HCT116 (cell line): ENCODE measurements around the gene GIMAP5. TPM values are rescaled to one million over a fixed set of nuclear protein-coding genes. Genes with fewer than 3 reads are reported as not detected.

ENCODE experiments used
- ATAC-seq: fragments of 200-7000 bp; cut with Tn5 transposase; 2 replicates; pipeline ENCODE4 v1.9.1; 2020; ENCODE audit warnings: mild to moderate bottlenecking, moderate library complexity
- BruUV-seq: library from RNA; stranded (reverse); fragments of 400-500 nt; replicated peaks from 2 replicates; lab custom pipeline; 2021; lab: Mats Ljungman, UMichigan
- CTCF ChIA-PET: fragments of 300-600 bp; sonication (Branson Sonifier 250); formaldehyde crosslinking; loops from one replicate; lab custom pipeline; 2021; ENCODE audit warnings: antibody characterized with exemption; lab: Charles Lee
- POLR2A ChIA-PET: fragments of 300-600, 350-600 bp; sonication (Branson Sonifier 250); formaldehyde crosslinking; loops from one replicate; lab custom pipeline; 2021; ENCODE audit warnings: antibody characterized with exemption; lab: Charles Lee
- RAD21 ChIA-PET, 2 experiments: fragments of 300-600 bp; sonication (Branson Sonifier 250); formaldehyde crosslinking; loops; one replicate each; lab custom pipeline; 2023; ENCODE audit warnings: low total read pairs in 2 of 2; ENCODE audit not compliant: uncharacterized antibody in 2 of 2, unreplicated experiment in 2 of 2, low non-redundant PET in 1 of 2; lab: Charles Lee
- DNase-seq: peaks from one replicate; pipeline ENCODE4 v3.0.0-alpha.2; 2010; ENCODE audit warnings: low read depth, low spot score
- H2AFZ ChIP-seq: fragments of 200-600 bp; shearing (Covaris generic), sonication (generic); 2 replicates; pipeline ENCODE4 v1.6.1; 2017; ENCODE audit warnings: low read depth, mixed run types, mixed read lengths, antibody characterized with exemption, low read length; ENCODE audit not compliant: poor library complexity, severe bottlenecking
- H3K27ac ChIP-seq: 2 replicates; pipeline ENCODE4 v1.5.1; 2012; ENCODE audit warnings: low read depth, low read length
- H3K27me3 ChIP-seq: fragments of 200-600 bp; sonication (generic); 2 replicates; pipeline ENCODE4 v1.6.1; 2016; ENCODE audit warnings: mixed run types, low read length, mixed read lengths; ENCODE audit not compliant: insufficient read depth
- H3K36me3 ChIP-seq, 2 experiments: fragments of 200-500 bp in 1 of 2; fragments of 200-600 bp in 1 of 2; sonication (Bioruptor generic) in 1 of 2; sonication (generic) in 1 of 2; 2 replicates each; pipeline versions ENCODE4 v1.5.1 to v1.6.1; 2014 to 2016; ENCODE audit warnings: low read length in 2 of 2, inconsistent platforms in 1 of 2, mixed read lengths in 1 of 2, mixed run types in 1 of 2; ENCODE audit not compliant: insufficient read depth in 2 of 2, control insufficient read depth in 1 of 2
- H3K4me1 ChIP-seq, 2 experiments: fragments of 200-600 bp in 1 of 2; sonication (generic) in 1 of 2; 2 replicates each; pipeline versions ENCODE4 v1.5.1 to v1.6.1; 2012 to 2017; ENCODE audit warnings: low read length in 2 of 2, inconsistent platforms in 1 of 2, mild to moderate bottlenecking in 1 of 2, mixed read lengths in 1 of 2, mixed run types in 1 of 2, moderate library complexity in 1 of 2; ENCODE audit not compliant: insufficient read depth in 2 of 2, control insufficient read depth in 1 of 2
- H3K4me2 ChIP-seq: fragments of 200-600 bp; sonication (generic); 2 replicates; pipeline ENCODE4 v1.6.1; 2017; ENCODE audit warnings: mixed run types, low read length, mixed read lengths
- H3K4me3 ChIP-seq, 2 experiments: fragments of 200-600 bp in 1 of 2; sonication (generic) in 1 of 2; replicated peaks in 1 of 2; 2 replicates each; pipeline ENCODE4 v1.5.1; 2011 to 2016; ENCODE audit warnings: low read length in 2 of 2, control low read depth in 1 of 2, low read depth in 1 of 2, mild to moderate bottlenecking in 1 of 2, mixed read lengths in 1 of 2, mixed run types in 1 of 2
- H3K79me2 ChIP-seq: fragments of 200-600 bp; sonication (generic); 2 replicates; pipeline ENCODE4 v1.6.1; 2017; ENCODE audit warnings: mild to moderate bottlenecking, mixed run types, low read length, moderate library complexity, mixed read lengths; ENCODE audit not compliant: insufficient read depth
- H3K9ac ChIP-seq: fragments of 200-600 bp; sonication (generic); 2 replicates; pipeline ENCODE4 v1.6.1; 2016; ENCODE audit warnings: low read length, mixed read lengths
- H3K9me2 ChIP-seq: fragments of 200-600 bp; sonication (generic), shearing (Covaris generic); 2 replicates; pipeline ENCODE4 v1.6.1; 2017; ENCODE audit warnings: mixed run types, mild to moderate bottlenecking, moderate library complexity; ENCODE audit not compliant: insufficient read depth
- H3K9me3 ChIP-seq, 2 experiments: fragments of 200-500 bp in 1 of 2; fragments of 200-600 bp in 1 of 2; sonication (Bioruptor generic) in 1 of 2; sonication (generic) in 1 of 2; 2 replicates each; pipeline ENCODE4 v1.6.1; 2014 to 2017; ENCODE audit warnings: low read length in 2 of 2, mixed read lengths in 2 of 2, inconsistent platforms in 1 of 2, low read depth in 1 of 2, mild to moderate bottlenecking in 1 of 2, mixed run types in 1 of 2, moderate library complexity in 1 of 2; ENCODE audit not compliant: control insufficient read depth in 1 of 2, insufficient read depth in 1 of 2
- H4K20me1 ChIP-seq: fragments of 200-600 bp; sonication (generic), shearing (Covaris generic); 2 replicates; pipeline ENCODE4 v1.6.1; 2017; ENCODE audit warnings: mixed run types, mild to moderate bottlenecking, moderate library complexity; ENCODE audit not compliant: insufficient read depth
- CBX3 ChIP-seq: IDR thresholded peaks from 2 replicates; pipeline ENCODE4 v1.6.1; 2012; ENCODE audit warnings: low read depth
- CEBPB ChIP-seq: IDR thresholded peaks from 2 replicates; pipeline ENCODE4 v1.6.1; 2012; ENCODE audit warnings: low read depth
- EGR1 ChIP-seq: IDR thresholded peaks from 2 replicates; pipeline ENCODE4 v1.6.1; 2012; ENCODE audit warnings: low read depth
- ELF1 ChIP-seq: IDR thresholded peaks from 2 replicates; pipeline ENCODE4 v1.6.1; 2012; ENCODE audit warnings: low read depth, borderline replicate concordance
- EZH2phosphoT487 ChIP-seq: fragments of 200-600 bp; IDR thresholded peaks from 2 replicates; pipeline ENCODE4 v1.6.1; 2018; ENCODE audit warnings: antibody characterized with exemption, borderline replicate concordance
- POLR2A ChIP-seq: IDR thresholded peaks from 2 replicates; pipeline ENCODE4 v1.7.0; 2011; ENCODE audit warnings: borderline replicate concordance; ENCODE audit not compliant: insufficient read depth, insufficient read length; ENCODE audit errors: extremely low read depth
- POLR2AphosphoS5 ChIP-seq: IDR thresholded peaks from 2 replicates; pipeline ENCODE4 v1.6.1; 2011; ENCODE audit warnings: mild to moderate bottlenecking, low read depth, low read length, moderate library complexity
- RAD21 ChIP-seq: IDR thresholded peaks from 2 replicates; pipeline ENCODE4 v1.6.1; 2012; ENCODE audit warnings: low read depth, mild to moderate bottlenecking
- SIN3A ChIP-seq: IDR thresholded peaks from 2 replicates; pipeline ENCODE4 v1.6.1; 2012; ENCODE audit warnings: low read depth
- SP1 ChIP-seq: IDR thresholded peaks from 2 replicates; pipeline ENCODE4 v1.6.1; 2012; ENCODE audit warnings: low read depth
- SRF ChIP-seq: IDR thresholded peaks from 2 replicates; pipeline ENCODE4 v1.6.1; 2012; ENCODE audit warnings: low read depth
- TCF7L2 ChIP-seq: IDR thresholded peaks from 2 replicates; pipeline ENCODE4 v1.7.0; 2011; ENCODE audit warnings: borderline replicate concordance, inconsistent platforms; ENCODE audit not compliant: insufficient read depth, insufficient read length; ENCODE audit errors: extremely low read depth
- YY1 ChIP-seq: IDR thresholded peaks from 2 replicates; pipeline ENCODE4 v1.6.1; 2011; ENCODE audit warnings: low read length, low read depth, moderate library complexity, mild to moderate bottlenecking; ENCODE audit not compliant: insufficient replicate concordance; ENCODE audit errors: extremely low read depth
- ZFX ChIP-seq: fragments of 450-650 bp; IDR thresholded peaks from 2 replicates; pipeline ENCODE4 v1.6.1; 2017
- ZNF274 ChIP-seq: fragments of 200-500 bp; sonication (Bioruptor generic); IDR thresholded peaks from 2 replicates; pipeline ENCODE4 v1.6.1; 2014; ENCODE audit warnings: mild to moderate bottlenecking, low read depth, low read length, inconsistent platforms
- intact Hi-C: fragments of 100-400 bp; cut with micrococcal nuclease; formaldehyde crosslinking; loops from 2 replicates; pipeline ENCODE4 v1.10.0; 2022
- total RNA-seq: library from RNA; stranded (reverse); gene quantifications from one replicate; pipeline ENCODE4 v1.2.1, GENCODE V29; 2021; ENCODE audit not compliant: unreplicated experiment
- TF ChIP-seq, protein P1 (sequence below): IDR thresholded peaks from 2 replicates; pipeline ENCODE4 v1.6.1; 2012
- TF ChIP-seq, protein P2 (sequence below), 3 experiments: fragments of 200-600 bp in 1 of 3; sonication (generic) in 1 of 3; IDR thresholded peaks in 2 of 3; conservative IDR thresholded peaks in 1 of 3; 2 replicates each; pipeline ENCODE4 v1.5.1; 2012 to 2017; ENCODE audit warnings: low read depth in 2 of 3, low read length in 2 of 3, antibody characterized with exemption in 1 of 3, borderline replicate concordance in 1 of 3, control low read depth in 1 of 3, mild to moderate bottlenecking in 1 of 3, mixed read lengths in 1 of 3, mixed run types in 1 of 3, moderate library complexity in 1 of 3; ENCODE audit not compliant: insufficient read depth in 1 of 3
- TF ChIP-seq, protein P3 (sequence below): IDR thresholded peaks from 2 replicates; pipeline ENCODE4 v1.6.1; 2012; ENCODE audit warnings: low read depth
- TF ChIP-seq, protein P4 (sequence below): IDR thresholded peaks from 2 replicates; pipeline ENCODE4 v1.6.1; 2011; ENCODE audit warnings: mild to moderate bottlenecking, low read length, moderate library complexity; ENCODE audit not compliant: insufficient replicate concordance; ENCODE audit errors: extremely low read depth

Gene GIMAP5
- total RNA-seq, 1 experiment from 2014 or later, result 0.57 TPM

DNA sequence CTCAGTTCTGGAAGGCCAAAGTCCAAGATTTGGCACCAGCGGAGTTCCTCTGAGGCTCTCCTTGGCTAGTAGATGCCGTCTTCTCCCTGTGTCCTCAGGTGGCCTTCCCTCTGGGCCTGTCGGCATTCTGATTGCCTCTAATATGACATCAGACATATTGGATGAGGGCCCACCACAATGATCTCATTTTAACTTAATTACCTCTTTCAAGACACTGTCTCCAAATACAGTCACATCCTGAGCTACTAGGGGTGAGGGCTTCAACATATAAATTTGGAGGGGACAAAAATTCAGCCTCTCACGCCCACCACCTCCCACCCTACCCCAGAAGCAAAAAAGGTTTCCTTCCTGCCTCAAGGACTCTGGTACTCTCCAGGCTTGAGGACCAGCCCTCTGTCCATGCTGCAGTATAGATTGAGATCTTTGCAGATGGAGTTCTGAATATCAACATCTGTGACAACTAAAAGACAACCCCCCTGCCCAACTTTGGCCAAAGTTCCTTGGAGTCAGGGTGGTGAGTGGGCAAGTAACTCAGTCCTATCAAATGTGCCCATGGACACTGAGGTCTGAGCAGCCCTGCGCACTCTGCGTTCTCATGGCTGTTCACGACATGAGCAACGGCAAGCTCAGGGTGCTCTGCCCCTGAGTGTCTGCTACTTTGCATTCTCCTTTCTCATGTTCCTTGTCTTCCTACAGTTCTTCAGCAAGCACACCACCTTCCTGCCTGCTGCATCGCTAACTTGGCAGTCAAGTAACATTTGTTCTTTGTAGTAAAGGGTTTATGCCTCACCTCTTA, 51.5 kb downstream of the GIMAP5 start:
- BruUV-seq, result no TSS peak
- POLR2A ChIA-PET, result no interaction called here
- no peaks in the 10 kb centered on the region for H3K9me3 ChIP-seq
- no peaks in the 10 kb centered on the region for H3K79me2 ChIP-seq
- CTCF ChIA-PET, result interaction anchor here (1.3 kb wide), 1 partner anchor 88 kb away, joined by 5 read pairs; no protein-coding TSS in a partner anchor
- H3K27ac ChIP-seq, result no peak overlapping the region
- H2AFZ ChIP-seq, result no peak overlapping the region
- H3K27me3 ChIP-seq, result peaks cover 37% of the 10 kb centered on the region
- DNase-seq, result no peak
- ATAC-seq, result no peak
- H3K4me3 ChIP-seq, result no peak overlapping the region
- H3K4me1 ChIP-seq, result no peaks in the 10 kb centered on the region; a peak in 1 of 4 replicates
- no peak overlapping the region for H3K9ac ChIP-seq
- H3K9me2 ChIP-seq, result no peaks in the 10 kb centered on the region
- intact Hi-C loops, result no loop called here
- H3K36me3 ChIP-seq, result no peaks in the 10 kb centered on the region
- RAD21 ChIA-PET, result no interaction called here
- H3K4me2 ChIP-seq, result no peak overlapping the region
- no peaks in the 10 kb centered on the region for H4K20me1 ChIP-seq
- TF ChIP-seq POLR2A (no peak), SIN3A (no peak), SRF (no peak), POLR2AphosphoS5 (no peak), YY1 (no peak), ELF1 (no peak), RAD21 (no peak), EGR1 (no peak), CEBPB (no peak), TCF7L2 (no peak), CBX3 (no peak), SP1 (no peak), ZFX (no peak), EZH2phosphoT487 (no peak), ZNF274 (no peak)
- TF ChIP-seq, protein P1, sequence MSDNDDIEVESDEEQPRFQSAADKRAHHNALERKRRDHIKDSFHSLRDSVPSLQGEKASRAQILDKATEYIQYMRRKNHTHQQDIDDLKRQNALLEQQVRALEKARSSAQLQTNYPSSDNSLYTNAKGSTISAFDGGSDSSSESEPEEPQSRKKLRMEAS, result no peak
- TF ChIP-seq, protein P2, sequence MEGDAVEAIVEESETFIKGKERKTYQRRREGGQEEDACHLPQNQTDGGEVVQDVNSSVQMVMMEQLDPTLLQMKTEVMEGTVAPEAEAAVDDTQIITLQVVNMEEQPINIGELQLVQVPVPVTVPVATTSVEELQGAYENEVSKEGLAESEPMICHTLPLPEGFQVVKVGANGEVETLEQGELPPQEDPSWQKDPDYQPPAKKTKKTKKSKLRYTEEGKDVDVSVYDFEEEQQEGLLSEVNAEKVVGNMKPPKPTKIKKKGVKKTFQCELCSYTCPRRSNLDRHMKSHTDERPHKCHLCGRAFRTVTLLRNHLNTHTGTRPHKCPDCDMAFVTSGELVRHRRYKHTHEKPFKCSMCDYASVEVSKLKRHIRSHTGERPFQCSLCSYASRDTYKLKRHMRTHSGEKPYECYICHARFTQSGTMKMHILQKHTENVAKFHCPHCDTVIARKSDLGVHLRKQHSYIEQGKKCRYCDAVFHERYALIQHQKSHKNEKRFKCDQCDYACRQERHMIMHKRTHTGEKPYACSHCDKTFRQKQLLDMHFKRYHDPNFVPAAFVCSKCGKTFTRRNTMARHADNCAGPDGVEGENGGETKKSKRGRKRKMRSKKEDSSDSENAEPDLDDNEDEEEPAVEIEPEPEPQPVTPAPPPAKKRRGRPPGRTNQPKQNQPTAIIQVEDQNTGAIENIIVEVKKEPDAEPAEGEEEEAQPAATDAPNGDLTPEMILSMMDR (IDR thresholded peaks at IDR 0.05 in 2 of 3, conservative IDR thresholded peaks at IDR 0.05 in 1 of 3; ENCODE audit: borderline replicate concordance in 1 of 3, insufficient read depth in 1 of 3, low read depth in 2 of 3, low read length in 2 of 3), result no peak
- TF ChIP-seq, protein P3, sequence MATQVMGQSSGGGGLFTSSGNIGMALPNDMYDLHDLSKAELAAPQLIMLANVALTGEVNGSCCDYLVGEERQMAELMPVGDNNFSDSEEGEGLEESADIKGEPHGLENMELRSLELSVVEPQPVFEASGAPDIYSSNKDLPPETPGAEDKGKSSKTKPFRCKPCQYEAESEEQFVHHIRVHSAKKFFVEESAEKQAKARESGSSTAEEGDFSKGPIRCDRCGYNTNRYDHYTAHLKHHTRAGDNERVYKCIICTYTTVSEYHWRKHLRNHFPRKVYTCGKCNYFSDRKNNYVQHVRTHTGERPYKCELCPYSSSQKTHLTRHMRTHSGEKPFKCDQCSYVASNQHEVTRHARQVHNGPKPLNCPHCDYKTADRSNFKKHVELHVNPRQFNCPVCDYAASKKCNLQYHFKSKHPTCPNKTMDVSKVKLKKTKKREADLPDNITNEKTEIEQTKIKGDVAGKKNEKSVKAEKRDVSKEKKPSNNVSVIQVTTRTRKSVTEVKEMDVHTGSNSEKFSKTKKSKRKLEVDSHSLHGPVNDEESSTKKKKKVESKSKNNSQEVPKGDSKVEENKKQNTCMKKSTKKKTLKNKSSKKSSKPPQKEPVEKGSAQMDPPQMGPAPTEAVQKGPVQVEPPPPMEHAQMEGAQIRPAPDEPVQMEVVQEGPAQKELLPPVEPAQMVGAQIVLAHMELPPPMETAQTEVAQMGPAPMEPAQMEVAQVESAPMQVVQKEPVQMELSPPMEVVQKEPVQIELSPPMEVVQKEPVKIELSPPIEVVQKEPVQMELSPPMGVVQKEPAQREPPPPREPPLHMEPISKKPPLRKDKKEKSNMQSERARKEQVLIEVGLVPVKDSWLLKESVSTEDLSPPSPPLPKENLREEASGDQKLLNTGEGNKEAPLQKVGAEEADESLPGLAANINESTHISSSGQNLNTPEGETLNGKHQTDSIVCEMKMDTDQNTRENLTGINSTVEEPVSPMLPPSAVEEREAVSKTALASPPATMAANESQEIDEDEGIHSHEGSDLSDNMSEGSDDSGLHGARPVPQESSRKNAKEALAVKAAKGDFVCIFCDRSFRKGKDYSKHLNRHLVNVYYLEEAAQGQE, result no peak
- TF ChIP-seq, protein P4, sequence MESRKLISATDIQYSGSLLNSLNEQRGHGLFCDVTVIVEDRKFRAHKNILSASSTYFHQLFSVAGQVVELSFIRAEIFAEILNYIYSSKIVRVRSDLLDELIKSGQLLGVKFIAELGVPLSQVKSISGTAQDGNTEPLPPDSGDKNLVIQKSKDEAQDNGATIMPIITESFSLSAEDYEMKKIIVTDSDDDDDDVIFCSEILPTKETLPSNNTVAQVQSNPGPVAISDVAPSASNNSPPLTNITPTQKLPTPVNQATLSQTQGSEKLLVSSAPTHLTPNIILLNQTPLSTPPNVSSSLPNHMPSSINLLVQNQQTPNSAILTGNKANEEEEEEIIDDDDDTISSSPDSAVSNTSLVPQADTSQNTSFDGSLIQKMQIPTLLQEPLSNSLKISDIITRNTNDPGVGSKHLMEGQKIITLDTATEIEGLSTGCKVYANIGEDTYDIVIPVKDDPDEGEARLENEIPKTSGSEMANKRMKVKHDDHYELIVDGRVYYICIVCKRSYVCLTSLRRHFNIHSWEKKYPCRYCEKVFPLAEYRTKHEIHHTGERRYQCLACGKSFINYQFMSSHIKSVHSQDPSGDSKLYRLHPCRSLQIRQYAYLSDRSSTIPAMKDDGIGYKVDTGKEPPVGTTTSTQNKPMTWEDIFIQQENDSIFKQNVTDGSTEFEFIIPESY, result no peak
